Measurements from ENCODE around the gene MCM10.

GRCh38 chr10:13222151-13222550 is 60.8 kb downstream of the MCM10 start:
- TF ChIP-seq, protein P1, sequence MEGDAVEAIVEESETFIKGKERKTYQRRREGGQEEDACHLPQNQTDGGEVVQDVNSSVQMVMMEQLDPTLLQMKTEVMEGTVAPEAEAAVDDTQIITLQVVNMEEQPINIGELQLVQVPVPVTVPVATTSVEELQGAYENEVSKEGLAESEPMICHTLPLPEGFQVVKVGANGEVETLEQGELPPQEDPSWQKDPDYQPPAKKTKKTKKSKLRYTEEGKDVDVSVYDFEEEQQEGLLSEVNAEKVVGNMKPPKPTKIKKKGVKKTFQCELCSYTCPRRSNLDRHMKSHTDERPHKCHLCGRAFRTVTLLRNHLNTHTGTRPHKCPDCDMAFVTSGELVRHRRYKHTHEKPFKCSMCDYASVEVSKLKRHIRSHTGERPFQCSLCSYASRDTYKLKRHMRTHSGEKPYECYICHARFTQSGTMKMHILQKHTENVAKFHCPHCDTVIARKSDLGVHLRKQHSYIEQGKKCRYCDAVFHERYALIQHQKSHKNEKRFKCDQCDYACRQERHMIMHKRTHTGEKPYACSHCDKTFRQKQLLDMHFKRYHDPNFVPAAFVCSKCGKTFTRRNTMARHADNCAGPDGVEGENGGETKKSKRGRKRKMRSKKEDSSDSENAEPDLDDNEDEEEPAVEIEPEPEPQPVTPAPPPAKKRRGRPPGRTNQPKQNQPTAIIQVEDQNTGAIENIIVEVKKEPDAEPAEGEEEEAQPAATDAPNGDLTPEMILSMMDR (IDR thresholded peaks at IDR 0.05 in 4 of 5, conservative IDR thresholded peaks at IDR 0.05 in 1 of 5), result no peak
- no peak for TF ChIP-seq POLR2A (IDR thresholded peaks at IDR 0.05)
